Erythroblast (primary cell): ENCODE measurements around the gene KDM1A.

Experiments used
- GATA1 ChIP-seq: IDR thresholded peaks from 2 replicates; pipeline ENCODE4 v1.6.1; 2011; ENCODE audit warnings: low read depth, mild to moderate bottlenecking, control low read depth, low read length, moderate library complexity
- POLR2A ChIP-seq: IDR thresholded peaks from 2 replicates; pipeline ENCODE4 v1.6.1; 2011; ENCODE audit warnings: mild to moderate bottlenecking, low read length

- TF ChIP-seq POLR2A (no peak), GATA1 (no peak)
Measured at GRCh38 chr1:23103001-23103889, 84.0 kb downstream of the KDM1A start.
